Stimulated activated CD4-positive, alpha-beta T cell treated with anti-CD3 and anti-CD28 coated beads, Interleukin-2, amount 100 ng/mL, for 4 hours (primary cell): ENCODE data around the gene KLHL29.

Experiments
- DNase-seq: peaks from one replicate; pipeline ENCODE4 v3.0.0-alpha.2; 2020; ENCODE audit warnings: low read depth

The KLHL29 gene

DNA sequence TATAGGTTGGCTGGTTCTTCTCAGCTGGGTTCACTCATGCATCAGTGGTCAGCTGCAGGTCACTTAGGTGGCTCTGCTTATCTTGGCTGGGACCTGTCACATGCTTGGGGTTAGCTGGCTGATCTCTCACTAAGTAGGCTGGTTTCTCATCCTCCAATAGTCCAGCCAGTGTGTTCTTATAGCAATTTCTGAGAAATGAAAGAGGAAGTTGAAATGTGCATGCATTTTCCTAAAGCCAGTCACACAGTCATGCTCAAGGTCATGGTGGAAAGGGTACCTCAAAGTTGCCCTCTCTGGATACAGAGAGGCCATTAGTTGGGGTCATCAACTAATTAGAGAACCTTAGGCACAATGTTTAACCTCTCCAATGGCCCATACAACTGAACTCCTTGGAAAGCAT, 64.4 kb downstream of the KLHL29 start:
- no peak for DNase-seq

DNA sequence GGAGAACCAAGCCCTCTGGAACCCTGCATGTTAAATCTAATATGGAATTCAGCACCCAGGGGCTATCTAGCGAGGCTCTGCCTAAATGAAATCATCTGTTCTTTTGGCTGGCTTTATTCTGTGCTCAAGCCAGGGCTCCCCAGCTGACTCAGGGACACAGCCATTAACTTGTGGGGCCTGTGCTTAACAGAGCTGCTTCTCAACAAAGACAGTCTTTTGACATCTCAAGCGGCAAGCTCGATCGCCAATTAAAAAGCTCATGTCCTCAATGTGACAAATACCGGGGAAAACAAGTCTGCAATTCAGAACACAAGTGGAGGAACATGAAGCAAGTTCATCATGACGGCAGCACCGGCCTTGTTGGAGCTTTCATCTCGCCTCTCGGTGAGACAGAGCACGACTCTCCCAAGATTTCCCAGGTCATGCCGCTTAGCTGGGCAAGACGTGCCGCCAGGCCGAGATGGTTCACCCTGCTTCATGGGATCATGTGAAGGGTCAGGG, 64.9 kb downstream of the KLHL29 start:
- no peak for DNase-seq

DNA sequence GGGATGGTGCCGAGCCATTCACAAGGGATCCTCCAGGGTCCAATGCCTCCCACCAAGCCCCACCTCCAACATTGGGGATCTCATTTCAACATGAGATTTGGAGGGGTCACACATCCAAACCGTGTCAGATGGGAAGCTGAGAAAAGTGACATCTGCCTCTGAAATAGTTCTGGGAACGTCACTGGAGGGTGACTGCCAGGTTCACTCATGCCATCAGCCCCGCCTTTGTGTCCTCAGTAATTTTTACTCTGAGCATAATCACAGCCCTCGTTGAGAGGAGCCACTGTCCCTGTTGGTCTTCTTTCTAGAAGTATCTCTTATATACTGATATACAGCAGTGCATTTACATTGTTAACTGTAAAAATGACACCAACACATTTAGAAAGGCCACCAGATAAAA, 67.4 kb downstream of the KLHL29 start:
- DNase-seq, result no peak

DNA sequence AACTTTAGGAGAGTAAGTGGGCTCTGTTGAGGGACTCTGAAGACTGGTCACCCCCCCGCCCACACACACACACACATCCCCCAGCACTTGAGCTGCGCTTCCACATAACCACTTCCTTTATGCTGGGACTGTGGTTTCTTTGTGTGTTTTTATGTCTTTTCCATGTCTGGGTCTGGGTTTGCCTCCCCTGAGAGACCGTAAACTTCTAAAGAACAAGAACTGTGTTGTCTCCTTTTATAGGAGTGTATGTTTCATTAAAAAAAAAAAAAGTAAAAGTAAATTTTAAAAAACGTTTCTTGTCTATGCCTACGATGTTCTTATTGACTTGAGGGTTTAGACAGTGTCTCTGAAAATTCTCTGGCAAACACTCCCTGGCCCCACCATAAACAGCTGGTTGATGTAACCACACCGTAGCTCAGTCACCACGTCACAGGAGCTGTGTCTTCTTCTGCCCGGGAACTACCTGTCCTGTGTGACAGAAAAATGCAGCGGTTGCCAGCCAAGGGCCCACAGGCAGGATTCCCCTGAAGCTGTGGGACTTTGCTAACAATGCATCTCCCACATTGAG, 68.0 kb downstream of the KLHL29 start:
- no peak for DNase-seq

DNA sequence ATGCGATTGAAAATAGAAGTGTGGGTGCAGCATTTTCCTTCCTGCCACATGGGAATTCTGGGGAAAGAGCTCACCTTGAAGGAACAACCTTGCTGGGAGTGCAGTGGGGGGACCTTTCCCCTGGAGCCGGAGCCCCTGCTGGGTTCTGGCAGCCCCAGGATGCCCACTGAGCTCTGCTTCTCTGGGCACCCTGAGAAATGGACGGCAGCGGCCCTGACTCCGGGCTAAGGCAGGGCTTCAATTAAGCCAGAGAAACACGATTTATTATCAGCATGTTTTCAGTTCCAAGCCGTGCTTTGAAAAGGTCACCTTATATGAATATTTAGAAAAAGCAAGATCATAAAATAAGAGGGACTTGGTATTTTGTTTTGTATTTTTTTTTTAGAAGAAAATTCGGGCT, 68.5 kb downstream of the KLHL29 start:
- DNase-seq, result no peak

DNA sequence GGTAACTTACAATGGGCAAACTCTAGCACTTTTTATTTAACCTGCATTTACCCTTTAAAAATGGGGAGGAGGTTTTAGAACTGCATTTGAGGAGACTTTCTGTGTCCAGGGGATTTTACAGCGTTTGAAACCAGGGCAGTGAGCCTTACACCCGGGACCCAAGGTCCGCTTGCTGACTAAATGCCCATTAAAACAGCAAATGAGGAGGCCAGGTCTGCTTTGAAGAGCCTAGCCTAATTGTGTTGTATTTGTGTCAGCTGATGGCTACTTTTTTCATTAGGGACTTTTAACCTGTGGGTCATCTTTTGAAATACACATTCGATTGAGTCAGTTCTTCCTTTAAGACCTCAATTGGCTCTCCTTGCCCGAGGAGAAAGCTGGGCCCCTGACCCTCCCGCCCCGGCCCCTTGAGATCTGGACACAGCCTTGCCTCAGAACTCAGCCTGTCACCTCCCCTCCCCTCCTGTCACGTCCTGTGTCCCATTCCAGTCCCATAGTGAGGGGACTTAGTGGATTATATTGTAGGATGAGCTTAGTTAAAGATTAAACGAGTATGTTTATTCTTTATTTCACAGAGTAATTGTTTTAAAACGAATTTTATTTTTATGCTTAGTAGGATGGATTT, 69.0 kb downstream of the KLHL29 start:
- DNase-seq, result no peak

DNA sequence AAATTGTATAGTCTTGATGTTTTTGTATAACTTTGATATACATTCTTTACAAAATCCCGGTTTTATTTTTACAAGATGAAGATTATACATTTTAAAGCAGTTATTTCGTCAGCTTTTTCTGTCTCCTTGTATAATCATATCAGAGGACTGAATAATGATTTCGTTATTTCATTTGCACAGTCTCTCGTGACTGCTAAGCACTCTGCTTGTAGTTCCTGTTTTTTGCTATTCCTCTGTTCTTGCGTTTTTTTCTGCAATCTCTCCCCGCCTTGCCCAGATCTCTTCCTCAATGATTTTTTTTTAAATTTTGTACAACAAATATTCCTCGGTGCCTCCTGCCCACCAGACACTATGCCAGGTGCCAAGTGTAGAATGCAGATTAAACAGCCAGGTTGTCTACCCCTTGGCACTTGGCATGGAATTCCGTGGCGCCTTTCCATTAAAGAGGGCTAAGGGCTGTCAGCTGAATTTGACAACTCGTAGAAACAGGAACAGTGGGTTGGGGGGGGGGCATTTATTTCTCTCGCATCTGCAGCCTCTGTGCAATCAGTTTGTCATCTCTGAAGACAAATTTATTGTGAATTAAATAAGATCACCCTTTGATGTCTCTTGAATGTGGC, 69.6 kb downstream of the KLHL29 start:
- no peak for DNase-seq

DNA sequence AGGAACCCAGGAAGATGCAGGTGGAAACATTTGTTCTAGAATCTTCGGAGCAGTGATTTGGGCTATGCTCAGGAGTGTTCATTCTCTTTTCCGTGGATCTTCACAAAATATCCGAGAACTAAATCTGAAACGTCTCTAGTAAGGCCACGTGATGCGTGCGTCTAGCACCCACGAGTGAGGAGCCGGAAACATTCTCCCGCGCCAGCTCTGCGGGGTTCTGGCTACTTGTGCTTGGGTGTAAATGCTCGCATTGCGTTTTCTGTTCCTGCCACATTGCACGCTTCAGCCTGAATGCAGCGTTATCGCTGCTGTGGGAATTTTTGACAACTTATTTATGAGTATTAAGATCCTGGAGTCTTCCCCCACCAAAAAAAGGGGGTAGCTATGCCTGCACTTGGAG, 71.4 kb downstream of the KLHL29 start:
- DNase-seq, result no peak

DNA sequence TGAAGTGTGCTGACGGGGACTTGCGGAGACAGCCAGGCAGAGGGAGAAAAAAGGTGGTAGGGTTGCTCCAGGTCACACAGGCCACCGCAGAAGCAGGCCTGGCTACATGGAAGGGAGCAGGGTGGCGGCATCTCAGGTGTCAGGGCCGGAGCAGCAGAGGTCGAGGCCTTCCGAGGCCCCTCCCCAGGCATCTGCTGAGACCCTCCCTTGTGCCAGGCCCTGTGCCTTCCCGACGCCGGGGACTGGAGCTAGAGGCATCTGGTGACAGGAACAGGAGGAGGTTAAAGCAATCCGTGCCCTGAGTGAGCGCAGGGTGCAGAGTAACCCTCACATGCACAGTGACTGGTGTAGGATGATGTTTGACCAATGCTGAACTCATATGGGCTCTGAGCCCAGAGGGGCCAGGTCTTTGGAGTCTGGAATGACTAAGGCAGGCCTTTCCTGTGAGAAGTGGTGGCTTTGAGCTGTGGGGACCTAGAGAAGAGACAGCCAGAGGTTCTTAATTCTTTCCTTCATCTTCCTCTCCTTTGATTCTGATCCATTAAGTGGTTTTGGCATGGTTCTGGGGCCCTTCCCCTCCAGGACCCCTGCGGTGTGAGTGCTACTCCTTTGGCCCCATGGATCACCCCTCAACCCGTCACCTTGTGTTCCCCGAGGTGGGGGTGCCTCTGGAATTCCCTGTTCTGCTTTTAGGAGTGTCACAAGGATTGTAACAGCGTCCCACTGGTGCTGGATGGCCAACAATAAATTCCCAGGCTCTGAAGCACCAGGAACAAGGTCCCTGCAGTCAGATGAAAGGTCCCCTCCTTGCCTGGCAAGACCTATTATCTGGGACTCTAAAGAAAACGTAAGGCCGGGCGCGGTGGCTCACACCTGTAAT, 72.1 kb downstream of the KLHL29 start:
- DNase-seq, result no peak

DNA sequence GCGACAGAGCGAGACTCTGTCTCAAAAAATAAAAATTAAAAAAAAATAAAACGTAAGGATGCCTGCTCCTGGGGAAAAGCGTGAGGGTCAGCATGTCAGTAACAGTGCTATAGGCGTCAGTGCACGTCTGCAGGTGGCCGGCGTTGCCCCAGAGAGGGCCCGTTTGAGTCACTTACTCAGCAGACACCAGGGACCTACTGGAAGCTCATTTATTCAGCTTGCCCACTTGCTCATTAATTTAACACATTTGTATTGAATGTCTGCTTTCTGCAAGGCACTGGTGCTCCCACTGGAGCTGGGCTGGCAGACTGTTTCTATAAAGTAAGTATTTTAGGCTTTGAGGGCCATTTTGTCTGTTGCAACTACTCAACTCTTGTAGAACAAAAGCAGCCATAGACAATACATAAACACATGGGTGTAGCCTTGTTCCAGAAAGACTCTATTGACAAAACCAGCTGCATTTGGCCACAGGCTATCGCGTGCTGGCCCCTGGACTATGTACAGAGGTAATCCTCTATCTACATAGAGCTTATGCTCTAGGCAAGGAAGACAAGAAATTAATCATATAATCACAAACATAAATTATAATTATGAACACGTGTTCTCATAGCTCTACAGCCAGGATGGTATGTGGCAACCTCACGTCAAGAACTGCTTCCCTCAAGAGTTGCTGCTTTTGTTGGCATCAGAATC, 73.2 kb downstream of the KLHL29 start:
- DNase-seq, result no peak

DNA sequence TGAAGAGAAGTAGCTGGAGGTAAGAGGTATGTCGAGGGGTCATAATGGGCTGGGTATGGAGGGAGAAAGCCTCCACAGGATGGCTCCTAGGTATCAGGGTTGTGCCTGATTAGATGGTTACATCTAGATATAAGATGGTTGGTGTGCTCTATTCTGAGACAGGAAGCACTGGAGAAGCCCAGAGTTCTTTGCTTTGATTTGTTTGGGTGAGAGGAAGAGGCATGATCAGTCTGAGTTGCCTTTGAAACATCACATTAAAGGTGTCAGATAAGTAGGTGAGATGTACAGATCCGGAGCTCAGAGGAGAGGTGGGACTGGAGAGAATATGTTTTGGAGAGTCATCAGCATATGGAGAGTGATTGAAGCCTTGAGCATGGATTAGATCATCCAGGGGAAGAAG, 74.1 kb downstream of the KLHL29 start:
- DNase-seq, result no peak

DNA sequence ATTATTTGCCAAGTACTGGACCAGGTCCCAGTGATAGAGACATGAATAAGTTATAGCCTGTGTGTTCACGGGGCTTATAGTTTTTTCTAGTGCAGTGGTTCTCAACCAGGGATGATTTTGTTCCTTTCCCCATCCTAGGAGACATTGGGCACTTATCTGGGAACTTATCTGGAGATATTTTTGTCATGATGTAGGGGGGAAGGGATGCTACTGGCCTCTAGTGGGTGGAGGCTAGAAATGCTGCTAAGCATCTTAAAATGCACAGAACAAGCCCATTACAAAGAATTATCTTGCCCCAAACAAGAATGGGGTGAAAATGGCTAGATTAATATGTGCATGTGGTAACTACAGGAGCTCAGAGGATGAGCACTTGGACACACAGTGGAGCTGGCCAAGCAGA, 75.2 kb downstream of the KLHL29 start:
- no peak for DNase-seq

DNA sequence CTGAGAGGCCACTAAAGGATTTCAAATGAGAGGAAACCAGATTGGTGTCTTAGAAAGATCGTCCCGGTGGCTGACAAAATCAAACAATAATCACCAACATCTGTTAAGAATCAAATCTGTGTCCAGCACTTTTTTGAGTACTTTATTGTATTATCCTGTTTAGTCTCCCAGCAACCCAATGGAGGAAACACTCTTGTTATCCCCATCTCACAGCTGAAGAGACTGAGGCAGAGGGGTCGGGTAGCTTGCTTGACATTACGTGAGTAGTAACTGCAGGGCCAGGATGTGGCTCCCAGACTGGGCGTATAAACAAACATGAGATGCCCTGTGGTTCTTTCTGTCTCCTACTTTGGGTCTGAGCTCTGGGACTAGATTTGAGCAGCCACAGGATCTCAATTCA, 76.0 kb downstream of the KLHL29 start:
- no peak for DNase-seq

DNA sequence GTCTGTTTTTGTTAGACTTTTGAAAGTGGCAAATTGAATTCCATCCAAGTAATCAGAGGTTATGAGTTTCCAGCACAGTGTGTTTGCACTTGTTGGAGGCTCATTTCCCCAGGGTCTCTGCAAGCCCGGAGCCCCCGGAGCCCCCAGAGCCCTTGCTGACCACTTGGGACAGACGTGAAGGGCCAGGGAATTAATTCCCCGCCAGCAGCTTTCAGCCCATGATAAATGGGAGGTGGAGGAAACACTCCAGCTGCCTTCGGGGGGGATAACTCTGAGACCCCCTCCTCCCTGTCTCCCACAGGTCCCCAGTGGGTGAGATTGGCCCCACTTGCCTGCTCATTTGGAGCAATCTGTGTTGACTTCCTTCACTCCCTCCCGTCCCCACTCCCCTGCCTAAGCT, 79.2 kb downstream of the KLHL29 start:
- no peak for DNase-seq

DNA sequence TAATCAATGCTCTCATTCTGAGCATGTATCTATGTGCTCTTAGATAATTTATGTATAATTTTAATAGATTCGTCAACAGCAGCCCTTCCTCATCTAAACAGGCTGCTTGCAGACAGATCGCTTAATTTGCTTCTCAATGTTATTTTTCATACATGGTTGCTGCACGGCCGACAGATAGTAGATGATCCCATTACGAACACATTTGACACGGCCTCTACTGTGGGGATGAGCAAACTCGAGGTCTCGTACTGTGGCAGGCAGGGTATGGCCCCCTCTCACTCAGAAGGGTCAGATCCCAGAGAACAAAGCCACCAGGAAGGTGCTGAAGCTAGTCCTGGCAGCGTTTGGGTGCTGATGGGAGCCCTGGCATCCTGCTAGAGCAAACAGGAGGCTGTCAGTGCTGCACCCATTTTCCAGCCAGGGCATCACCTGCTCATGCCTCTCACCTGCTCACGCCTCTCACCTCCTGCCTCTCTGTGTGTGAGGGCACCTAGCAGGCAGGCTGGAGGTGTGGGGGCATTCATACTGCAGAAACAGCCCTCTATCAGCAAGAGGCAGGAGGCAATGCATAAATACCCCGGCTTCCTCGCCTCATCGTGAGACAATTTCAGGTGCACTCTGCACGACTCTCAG, 80.0 kb downstream of the KLHL29 start:
- DNase-seq, result no peak

DNA sequence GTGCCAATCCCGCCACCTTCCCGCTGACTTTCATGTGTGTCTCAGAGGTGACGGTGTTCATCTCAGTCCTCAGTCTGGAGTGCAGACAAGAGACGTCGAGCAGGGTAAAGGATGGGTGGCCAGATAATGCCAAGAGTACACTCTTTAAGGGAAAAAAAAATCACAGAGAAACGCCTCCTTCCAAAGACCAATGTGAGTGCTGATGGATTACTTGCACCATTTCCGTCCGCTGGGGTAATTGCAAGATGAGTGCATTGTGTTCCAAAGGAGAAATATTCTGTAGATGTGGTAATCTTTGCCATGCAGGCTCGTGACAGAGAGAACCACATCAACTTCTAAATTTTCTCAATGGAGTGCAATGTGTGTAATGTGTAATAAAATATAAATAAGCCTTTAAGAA, 81.0 kb downstream of the KLHL29 start:
- DNase-seq, result no peak

DNA sequence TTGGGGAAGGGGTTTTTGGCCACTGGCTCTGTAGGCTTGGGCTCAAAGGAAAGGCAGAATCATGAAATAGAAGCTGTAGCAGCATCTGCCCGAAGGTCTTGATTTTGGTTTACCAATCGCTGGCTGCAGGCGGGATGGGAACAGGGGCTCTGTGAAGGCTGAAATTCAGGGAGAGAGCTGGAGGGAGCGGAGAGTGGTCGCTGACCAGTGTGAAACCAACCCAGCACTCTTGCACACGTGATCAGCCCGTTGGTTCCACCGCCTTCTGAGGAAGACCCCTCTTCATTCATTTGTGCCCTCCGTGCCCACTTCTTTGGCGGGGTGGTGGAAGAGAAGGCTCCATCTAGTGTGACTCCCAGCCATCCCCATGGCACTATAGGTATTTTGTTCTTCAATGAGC, 82.6 kb downstream of the KLHL29 start:
- DNase-seq, result no peak

DNA sequence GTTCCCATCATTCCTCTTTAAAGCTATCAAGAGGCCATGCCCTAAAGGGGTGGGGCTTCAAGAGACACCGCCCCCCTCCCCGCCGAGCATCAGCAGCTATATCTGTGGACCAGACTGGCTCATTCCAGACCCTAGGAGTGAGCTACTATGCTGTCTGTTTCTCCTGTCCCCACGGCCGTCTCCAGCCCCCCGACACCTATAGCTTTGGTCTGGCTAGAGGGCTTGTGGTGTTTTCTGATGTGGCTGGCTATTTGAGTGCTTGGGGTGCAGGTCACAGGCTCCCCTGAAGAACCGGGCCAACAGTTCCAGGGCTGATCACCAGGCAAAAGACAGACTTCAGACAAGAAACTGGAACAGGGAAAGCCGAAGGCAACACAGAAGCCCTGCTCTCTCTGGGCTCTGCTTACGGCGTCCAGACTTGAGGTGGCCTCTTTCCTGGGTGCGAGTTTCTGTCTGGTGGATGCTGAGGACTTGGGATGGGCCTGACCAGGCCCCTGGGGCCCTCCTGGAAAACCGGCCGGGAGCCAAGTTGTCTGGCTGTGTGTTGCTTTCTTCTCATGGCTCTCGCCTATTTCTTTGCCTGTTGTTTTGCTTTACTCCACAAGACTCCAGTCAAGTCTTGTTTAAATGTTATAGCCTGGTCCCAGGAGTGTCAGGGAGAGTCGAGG, 83.6 kb downstream of the KLHL29 start:
- DNase-seq, result no peak

DNA sequence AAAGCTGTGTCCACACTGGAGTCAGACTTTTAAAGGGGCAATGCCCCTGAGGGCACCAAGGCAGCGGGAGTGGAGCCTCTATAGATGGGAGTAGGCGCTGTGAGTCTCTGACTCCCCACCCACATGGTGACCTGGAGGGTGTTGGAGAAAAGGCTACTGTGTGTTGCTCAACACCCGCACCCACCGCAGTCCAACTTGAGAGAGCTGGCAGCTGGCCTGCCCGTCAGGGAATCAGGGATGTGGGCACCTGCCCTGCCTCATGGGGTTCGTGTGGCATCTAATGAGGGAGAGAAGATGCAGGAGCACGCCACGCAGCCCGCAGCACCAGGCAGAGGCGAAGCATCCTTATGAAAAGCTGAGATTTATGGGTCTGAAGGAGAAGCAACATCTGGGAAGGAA, 84.2 kb downstream of the KLHL29 start:
- DNase-seq, result no peak

DNA sequence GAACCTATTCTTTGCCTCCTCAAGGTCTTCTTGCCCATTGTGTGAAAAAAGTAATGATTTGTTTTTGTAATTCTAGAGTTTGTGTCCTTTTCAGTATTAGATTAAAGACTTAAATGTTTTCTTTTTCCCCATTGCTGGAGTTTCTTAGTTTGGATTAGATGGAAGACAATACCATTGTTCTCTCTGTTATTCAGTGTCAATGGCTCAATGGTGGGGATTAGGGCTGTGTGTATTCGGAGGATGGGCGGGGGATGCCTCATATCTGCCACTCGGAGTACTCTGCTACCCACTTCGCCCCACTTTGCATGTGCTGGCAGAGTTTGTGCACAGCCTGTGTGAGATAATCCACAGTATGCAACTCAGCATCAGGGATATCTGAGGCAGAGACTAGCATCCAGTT, 90.1 kb downstream of the KLHL29 start:
- DNase-seq, result no peak

DNA sequence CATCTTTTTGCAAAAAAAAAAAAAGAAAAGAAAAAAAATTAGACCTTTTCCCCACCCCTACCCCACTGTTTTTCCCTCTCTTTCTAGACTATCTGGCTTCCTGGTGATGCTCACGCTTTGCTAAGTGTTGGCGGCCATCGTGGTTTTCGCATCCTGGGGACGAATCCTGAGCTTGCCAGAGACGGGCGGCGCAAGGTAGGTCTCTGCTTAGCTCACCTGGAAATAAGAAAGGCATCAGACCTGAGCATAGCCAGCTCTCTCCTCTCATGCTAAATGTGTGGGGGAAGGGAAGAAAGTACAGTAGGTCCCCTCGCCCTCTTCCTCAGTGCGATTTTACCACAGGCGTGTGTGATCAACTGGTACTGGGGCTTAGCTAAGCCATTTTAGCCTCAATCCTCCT, 90.5 kb downstream of the KLHL29 start:
- DNase-seq, result no peak
